Measurements from ENCODE around the gene BABAM2.

Gene BABAM2

DNA sequence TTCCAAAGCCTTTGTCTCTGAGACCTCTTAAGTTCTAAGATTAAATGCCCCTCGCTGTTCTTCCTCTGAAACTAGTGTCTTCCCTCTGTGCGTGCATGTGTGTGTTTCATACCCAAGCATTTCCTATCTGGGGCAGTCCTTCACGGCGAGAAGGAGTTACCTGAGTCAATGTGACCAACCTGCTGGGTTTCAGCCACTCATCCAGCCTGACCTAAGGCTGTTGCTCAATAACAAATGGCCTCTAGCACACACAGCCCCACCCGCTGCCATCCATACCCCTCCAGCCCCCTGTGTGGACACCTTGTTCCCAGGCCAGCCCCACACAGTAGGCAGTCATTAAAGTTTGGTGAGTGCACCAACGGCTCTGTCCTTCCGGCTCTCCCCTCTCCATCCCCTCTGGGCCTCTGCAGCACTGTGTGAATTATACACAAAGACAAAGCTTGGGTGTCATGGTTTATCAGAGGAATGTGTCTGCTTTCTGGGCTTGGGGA is 448.3 kb downstream of the BABAM2 start:
- no peak for DNase-seq

DNA sequence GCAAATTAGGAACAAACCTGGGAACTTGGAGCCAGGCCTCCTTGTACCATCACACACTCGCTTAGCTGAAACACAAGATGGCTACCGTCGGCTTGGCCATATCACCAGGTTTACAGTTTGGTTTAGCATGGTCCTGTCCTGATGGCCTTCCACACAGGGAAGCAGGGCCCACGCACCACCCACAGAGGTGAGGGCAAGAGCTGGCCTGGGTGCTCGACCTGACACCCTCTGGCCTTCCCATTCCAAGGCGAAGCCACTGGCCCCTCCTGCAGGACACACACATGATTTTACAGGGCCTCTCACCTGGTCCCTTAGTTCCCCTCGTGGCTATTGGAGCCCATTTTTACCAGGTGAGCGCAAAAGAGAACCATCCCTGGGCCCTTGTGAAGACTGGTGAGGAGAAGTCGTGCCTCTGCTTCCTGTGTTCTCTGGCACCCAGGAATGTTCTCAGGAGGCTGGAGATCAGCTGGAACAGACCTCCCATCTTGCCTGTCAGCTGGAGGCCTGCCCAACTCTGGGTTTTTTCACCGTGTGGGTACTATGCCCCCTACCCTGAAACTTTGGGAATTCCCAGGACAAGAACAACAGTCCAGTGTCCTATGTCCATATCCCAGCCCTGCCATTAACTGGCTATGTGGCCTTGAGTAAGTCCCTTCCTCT is 449.1 kb downstream of the BABAM2 start:
- no peak for DNase-seq

DNA sequence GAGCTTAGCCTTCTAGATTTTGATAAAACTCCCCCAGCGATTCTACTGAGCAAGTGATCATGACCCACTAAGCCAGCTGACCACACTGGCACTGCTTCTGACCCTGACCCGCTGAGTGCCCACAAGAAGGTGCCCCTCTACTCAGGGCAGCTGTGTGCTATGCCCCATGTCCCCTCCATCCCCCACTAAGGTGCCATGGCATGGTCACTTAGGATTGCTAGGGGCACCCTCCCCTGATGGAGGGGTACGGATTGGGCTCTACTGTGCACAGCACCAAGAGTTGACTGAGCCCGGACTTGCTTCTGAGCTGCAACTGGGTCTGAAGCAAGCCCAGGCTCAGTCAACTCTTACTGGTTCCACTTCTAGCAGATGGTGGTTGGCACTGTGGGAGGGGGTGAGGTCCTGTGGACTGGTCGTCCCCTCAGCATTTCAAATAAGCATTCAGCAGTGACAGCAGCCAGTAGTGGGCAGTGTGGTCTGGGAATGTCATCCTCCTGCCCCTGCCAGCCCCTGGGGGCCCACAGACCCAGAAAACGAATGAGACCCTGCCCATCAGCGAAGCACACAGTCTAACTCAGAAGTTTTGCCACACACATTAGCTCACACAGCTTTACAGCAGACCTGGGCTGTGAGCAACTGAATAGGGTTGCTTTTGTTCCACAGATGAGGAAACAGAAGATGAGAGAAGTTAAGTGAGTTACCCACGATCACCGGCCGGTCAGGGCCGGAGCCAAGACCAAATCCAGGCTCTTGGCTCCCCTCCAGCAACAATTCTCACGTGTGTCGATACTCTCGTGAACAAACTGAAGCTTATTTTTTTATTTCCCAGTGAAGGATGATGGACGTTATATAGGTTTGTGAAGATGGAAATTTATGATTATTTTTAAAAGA is 450.0 kb downstream of the BABAM2 start:
- DNase-seq = no peak

DNA sequence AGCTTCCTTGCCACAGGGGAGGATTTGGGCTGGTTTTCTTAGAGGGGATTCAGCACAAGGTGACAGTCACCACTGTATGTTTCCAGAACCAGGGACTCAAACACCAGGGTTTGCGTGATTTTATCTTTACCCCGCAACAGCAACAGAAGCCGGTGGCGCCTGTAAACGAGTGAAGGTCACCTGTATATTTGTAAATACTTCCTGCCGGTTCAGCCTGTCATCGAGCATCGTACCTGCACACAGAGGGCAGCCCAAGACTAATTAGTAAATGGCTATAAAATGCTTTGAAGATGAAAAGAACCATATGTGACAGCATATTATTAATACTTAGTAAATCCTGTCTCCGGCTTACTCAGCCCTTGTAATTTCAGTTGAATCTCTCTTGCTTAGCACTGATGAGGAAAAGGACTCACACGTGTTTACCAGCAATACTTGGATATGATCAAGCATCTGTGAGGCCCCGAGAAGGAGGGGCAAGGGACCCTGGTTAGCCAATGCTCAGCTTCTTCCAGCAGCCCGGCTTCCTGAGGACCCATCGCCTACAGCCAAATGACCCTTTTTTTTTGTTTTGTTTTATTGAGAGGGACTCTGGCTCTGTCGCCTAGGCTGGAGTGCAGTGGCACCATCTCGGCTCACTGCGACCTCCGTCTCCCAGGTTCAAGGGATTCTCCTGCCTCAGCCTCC is 450.8 kb downstream of the BABAM2 start:
- DNase-seq = no peak

DNA sequence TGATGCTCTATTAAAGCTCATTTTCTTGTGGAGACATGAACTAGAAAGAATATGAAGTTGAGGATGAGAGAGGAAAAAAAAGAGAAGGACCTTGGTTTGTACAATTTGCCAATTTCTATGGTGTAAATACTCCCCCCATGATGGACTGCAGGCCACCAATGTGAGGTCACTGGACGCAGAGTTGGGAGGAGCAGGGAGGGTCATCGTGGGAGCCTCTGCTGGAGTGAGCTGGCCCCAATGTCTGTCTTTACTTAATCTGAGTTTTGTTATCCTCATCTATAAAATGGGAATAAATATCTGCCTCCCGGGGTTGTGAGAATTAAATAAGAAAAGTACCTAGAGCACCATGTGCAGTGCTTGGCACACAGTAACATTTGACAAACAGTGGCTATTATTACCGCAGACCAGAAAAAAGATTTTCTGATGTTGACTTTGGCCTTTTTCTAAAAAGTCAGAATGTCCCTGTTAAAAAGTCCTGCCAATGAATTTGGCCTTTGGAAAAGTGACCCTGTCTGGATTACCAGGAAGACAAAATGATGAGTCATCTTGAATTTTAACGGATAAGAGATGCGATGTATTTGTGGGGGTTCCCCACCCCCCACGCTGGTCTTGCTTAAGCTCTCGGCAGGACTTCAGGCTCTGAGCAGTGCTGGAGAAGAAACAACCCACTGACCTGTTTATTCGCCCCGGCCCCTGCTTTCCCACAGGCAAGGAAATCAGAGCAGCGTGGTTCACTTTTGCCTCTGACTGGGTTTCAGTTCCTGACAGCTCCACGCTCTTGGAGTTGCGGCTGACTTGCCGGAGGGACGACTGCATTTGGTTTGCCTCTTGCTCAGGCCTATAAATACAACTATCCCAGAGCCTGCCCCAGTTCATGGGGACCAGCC is 451.8 kb downstream of the BABAM2 start:
- no peak for DNase-seq

DNA sequence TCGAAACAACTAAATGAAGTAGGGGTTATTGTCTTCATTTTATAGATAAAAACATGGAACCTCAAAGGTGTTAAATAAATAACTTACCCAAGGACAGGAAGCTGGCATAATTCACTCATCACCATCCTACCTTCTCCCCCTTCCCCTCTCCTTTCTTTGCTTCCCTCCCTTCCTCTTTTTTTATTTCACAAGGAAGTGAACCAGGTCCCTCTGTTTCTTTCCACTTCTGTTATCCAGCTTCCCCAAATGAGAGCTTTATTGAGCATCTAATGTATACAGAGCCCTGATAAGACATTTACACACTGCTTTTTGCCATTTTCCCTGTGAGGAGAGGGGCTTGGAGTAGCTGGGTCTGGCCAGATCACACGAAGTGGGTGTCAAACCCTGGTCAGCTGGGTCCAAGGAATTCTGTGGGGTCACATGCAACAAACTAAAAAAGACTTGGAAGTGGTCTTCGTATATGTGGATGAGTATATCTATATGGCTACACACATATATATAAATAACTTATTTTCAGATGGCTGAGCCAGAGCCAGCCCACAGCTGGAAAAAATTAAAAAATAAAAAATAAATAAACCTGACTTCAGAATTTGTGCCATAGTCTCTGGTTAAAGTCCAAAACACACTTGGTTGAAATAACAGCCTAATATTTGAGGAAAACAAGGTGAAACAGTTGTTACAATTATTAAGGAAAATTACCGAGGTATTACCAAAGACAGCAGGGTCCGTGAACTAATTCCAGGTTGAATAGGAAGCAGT is 452.8 kb downstream of the BABAM2 start:
- no peak for DNase-seq

DNA sequence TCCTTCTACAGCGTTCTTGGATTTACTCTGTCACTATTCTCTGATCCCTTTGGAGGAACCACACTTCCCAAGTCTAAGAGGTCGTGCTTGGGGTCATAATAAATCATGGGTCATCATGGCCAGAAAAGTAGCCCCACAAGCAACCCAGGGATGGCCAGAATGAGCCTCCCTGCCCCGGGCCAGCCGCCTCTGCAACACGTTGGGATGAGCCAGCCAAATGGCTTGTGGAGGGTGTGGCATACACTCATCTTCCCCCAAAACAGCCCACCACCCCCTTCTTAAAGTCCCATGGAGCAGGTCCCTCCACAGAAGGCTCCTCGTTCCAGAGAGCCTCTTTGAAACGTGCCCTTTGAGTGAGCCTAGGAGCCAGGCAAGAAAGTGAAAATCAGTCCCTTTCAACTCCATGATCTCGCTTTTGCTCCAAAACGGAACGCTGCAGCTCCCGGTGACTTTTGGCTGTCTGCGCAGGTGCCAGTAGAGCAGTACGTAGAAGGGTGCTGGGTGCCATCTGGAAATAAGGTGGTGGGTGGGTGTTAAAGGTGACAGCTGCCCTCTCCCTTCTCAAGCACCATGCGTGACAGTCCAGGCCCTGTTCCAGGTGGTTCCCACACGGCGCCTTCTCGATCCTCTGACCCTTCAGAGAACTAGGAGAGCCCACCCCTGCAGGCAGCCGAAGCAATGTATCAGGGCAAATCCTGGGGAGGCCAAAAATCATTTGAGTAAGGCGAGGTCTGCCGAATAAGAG is 453.6 kb downstream of the BABAM2 start:
- DNase-seq = no peak

DNA sequence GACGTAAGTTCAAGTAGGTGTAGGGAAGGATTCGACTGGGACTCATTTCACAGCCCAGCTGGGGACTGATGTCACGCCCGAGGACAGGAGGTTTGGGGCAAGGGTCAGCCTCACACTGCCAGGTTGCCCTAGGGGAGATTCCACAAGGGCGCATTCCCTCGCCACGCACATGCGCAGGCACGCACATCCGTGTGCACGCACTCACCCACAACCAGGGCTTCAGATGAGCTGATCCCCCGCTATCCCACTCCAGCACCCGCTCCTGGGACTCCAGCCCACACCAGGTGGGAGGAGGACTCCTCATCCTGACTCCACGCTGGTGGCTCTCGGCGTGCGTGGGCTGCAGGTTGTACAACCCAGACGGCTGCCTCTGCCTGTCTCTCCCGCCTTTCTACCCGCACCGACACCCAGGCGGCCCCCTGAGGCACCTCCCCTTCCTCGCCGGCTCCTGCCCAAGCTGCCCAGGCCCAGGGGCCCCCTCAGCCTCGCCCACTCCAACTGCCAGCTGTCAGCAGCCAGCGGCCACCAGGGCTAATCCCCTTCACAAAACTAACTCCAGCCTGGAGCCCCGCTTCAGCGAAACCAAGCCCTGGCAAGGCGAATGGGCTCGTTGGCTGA is 454.3 kb downstream of the BABAM2 start:
- no peak for DNase-seq

DNA sequence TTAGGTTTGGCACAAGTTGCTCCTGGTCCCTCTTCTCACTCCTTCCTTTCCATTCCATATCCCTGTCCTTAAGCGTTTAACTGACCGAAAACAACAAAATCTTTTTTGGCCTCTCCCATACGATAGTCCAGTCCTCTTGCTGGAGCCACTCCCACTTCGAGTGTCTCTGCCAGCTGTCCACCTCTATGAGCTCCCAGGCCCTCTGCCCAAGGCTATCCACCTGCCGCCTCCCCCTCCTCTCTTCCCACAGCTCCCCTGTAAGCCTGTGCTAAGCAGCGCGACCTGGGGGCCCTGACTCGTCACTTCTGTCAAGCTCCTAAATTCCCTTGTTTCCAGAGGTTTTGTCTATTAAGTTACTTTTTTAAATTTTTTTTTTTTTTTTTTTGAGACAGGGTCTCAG is 455.1 kb downstream of the BABAM2 start:
- no peak for DNase-seq

DNA sequence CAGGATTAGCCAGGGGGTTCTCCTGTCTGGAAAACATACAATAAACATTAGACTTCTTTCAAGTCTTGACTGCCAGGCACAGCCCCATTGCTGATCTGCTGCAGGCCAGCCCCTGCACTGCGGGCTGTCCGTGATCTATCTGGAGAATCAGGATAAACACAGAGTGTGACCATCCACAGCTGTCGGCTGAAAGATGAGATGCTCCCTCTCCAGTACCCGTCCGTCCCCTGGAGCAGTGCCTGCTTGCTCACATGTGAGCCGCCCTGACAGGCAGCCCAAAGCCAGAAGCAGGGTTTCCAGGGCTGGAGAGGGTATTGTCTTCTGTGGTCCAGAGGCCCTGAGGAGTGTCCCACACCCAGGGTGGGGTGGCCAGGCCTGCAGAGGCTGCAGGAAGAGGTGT is 456.1 kb downstream of the BABAM2 start:
- no peak for DNase-seq

DNA sequence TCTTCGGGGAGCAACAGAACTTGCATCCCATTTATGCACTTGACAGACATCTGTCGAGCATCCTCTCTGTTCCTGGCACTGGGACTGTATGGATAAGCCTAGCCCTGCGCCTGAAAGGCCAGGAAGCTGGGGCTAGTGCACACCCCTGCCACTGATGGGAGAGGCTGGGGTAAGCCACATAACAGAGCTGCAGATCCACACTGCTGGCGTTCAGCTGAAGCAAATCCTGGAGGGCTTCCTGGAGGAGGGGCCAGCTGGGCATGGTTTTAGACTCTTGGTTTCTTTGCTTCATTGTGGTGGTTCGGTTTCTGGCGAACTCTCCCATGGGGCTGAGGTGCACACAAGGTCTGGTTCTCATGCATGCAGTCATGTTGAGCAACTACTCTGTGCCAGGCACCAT is 456.7 kb downstream of the BABAM2 start:
- DNase-seq = no peak

DNA sequence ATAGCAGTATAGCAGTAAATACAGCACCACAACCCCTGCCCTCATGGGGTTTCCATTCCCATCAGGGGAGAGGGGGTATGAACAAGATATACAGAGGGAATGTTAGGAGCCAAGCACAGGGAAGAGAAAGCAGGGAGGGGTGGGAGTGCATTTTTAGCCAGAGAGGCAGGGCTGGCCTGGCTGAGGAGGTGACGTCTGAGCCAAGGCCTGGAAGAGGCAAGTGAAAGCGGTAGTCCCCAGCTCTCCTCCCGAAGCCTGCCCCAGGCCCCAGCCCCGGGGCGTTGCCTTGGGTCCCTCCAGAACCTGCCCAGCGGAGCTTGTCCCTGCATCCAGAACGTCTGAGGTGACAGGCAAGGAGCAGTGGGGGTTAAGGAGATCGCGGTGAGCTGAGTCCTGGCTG is 457.1 kb downstream of the BABAM2 start:
- DNase-seq = no peak

DNA sequence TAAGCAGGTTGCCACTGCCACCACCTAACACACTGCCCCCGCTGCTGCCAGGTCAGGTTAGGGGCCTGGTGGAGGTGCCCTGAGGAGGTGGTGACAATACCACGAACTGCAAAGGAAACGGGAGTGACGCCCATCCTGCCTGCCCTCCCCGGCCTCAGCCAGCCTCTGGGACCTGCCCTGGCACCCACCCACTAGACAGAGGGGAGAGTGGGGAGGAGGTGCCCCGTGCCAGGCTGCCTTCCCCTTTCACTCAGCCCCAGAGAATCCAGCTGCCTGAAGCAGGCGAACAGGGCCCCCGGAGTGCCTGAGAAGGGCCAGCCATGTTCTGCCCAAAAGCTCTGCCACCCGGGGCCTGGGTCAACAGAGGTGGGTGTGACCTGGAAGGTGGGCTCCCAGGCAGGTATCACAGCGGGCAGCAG is 457.6 kb downstream of the BABAM2 start:
- peak; percentile 45 for DNase-seq

DNA sequence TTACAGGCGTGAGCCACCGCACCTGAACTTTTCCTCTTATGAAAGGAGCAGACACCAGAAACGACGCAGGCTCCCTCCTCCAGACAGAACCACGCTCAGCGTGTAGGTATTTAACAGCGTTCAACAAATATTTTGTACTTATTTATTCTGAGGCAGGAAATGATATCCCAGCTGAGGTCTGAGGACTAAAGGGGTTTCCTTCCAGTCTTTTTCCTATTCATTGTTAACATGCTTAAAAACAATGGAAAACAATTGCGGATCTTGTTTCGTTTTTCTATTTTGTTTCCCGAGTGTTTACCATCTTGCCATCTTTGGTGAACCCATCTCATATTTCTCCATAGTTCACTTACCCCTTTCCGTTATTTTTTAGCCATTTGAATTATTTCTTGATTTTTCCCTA is 458.4 kb downstream of the BABAM2 start:
- no peak for DNase-seq

DNA sequence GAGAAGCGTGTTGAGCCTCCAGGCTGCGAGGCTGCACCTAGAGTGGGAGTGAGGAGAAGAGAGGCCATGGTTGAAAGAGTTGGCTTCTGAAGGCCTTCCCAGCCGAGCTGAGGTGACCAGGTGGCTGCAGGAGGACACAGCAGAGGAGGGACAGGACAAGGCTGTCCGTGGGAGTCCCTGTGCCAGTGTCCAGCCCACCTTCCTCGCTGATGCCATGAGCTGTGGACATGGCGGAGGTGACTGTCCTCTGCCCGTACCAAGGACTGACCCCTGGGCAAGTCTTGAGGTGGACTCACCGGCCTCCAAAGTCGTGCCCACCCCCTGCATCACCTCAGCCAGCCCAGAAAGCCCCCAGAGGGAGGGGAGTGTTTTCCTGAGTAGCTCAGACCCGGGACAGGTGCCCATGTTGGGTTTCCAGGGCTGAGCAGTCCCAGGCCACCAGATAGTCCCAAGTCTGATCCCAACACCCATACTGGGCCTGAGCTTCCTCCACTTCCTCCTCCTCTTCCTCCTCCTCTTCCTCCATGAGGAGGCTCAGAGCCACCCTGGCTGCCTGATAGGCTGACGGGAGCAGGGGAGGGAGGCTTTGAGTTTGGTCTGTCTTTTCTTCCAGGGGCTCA is 459.1 kb downstream of the BABAM2 start:
- DNase-seq = no peak

DNA sequence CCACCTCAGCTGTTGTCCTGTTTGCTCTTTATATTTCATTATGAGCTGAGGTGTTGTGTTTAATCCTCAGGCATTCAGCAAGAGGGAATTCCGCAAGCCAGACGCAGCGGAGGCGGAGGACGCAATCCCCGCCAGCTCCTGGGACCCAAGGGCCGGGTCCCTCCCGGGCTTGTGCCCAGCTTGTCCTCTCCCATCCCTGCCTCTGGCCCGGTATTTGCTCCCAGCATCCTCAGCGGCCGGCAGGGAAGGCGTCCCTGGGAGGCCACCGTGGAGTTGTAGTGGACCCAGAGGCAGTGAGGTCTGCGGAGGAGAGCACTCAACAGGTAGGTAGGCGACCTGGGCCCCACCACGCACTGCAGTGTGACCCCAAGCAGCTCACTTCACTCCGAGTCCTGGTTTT is 459.7 kb downstream of the BABAM2 start:
- DNase-seq = no peak

DNA sequence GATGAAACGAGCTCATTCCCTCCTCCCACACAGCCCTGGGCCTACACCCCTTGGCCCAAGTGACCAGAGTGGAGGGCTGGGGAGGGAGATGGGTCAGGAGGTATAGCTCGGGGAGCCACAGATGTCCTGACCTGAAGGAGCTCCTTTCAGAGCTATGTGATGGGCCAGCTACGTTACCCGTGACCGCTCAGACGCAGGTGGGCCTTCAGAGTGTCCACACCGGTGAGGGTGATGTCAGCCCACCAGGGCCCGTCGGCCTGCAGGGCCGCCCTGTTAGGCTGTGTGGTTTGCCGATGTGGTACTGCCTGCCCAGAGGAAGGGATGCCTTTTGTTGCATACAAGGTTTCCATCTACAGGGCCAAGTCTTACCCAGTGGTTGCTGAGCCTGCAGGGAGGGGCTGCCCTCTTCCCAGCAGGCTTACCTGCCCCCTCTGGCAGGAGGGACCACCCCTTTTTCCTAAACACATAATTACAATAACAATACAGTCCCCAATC is 460.3 kb downstream of the BABAM2 start:
- DNase-seq = no peak

DNA sequence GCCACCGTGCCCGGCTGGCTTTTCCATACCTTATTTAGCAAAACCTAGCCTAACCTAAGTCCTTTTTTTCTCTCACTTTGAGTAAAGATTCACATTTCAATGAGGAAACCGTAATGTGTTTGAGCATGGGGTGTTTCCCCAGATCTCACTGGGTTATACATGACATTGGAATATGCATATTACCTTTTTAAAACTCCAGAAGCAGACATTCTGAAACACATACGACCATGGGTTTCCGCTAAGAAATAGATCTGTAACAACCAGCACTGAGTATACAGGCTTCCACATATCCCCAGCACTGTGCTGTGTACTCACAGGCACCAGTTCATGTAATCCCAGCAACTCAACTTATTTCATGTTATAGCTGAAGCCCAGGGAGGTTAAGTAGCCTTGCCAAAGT is 461.1 kb downstream of the BABAM2 start:
- DNase-seq = no peak

DNA sequence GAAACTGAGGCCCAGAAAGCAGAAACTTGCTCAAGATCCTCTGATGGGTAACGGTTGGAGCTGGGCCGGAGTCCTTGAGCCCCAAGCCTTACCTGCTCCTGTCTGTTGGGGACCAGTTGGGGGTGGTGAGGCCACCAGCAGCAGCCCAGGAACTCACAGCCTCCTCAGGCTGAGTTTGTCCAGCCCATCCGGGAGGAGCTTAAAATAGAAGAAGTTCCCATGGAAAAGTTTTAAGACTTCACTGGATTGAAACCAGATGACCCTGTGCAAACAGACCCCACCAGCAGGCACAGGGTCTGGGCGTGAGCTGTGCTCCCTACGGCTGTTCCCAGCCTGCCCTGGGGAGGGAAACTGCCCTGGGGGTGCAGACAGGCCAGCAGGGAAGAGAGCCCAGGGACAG is 461.6 kb downstream of the BABAM2 start:
- no peak for DNase-seq

DNA sequence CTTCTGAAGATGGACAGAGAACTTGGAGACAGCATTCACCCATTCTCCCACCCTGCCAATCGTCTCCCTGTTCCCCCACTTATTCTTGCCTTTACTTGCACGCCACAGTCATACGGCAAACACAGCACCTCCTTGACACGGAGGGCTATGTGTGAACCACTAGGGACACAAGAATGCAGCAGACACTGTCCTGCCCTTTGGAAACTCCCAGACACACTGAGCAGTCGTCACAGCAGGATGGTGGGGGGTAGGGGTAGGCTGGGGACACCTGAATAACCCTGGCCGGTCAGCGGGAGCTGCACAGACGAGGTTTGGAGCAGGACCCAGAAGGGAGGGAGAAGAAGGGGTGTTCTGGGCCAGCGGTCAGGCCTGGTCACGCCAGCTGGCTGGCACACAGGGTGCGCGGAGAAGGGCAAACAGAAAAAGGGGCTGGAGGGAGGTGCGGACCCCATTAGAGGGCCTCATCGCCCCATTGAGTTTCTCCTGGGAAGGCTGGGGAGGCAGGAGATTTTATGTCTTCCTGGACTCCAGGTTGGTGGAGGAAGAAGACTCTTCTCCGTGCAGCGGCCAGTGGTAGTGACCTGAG is 462.2 kb downstream of the BABAM2 start:
- DNase-seq = no peak
